Glomerular endothelial cell (primary cell): Measurements from ENCODE around the gene HSD17B4. TPM values are rescaled to one million over a fixed set of nuclear protein-coding genes. Genes with fewer than 3 reads are reported as not detected.
"Not testable (repeated sequence)": the region's sequence is repeated elsewhere in the genome, so short reads cannot be mapped to it uniquely, and the experiment has no call there.

Experiments used
- DNase-seq: peaks from one replicate; pipeline ENCODE4 v3.0.0-alpha.2; 2011; ENCODE audit warnings: low read depth, low spot score; ENCODE audit errors: extremely low read depth
- total RNA-seq: library from RNA; depleted of rRNA; stranded (reverse); fragments of >200 nt; gene quantifications from 2 replicates; pipeline ENCODE4 v1.2.3, GENCODE V29; 2015

The HSD17B4 gene
- 169 and 175 TPM in 2 replicates for total RNA-seq

GRCh38 chr5:119452373-119453039, at the start of gene HSD17B4:
Gene HSD17B4, plus strand, starts transcription at chr5:119452497. Its CDS starts 79 bp downstream, at chr5:119452576.
- DNase-seq = no peak

- DNase-seq = no peak
Measured at GRCh38 chr5:119402555-119402954, 49.7 kb upstream of the HSD17B4 start.

GRCh38 chr5:119404033-119404432, 48.3 kb upstream of the HSD17B4 start:
- no peak for DNase-seq

GRCh38 chr5:119405419-119405818, 46.9 kb upstream of the HSD17B4 start:
- no peak for DNase-seq

- no peak for DNase-seq
Measured at GRCh38 chr5:119406551-119407110, 45.7 kb upstream of the HSD17B4 start.

GRCh38 chr5:119409235-119409815, 43.0 kb upstream of the HSD17B4 start:
- DNase-seq = no peak

- DNase-seq = no peak
Measured at GRCh38 chr5:119410448-119411159, 41.7 kb upstream of the HSD17B4 start.

- DNase-seq = peak; percentile 79
Measured at GRCh38 chr5:119411361-119412278, 40.7 kb upstream of the HSD17B4 start.

GRCh38 chr5:119412279-119413227, 39.7 kb upstream of the HSD17B4 start:
- DNase-seq = no peak

GRCh38 chr5:119414124-119414734, 38.1 kb upstream of the HSD17B4 start:
- not testable (repeated sequence) for DNase-seq

- DNase-seq = no peak
Measured at GRCh38 chr5:119417891-119418605, 34.2 kb upstream of the HSD17B4 start.

GRCh38 chr5:119418606-119419100, 33.6 kb upstream of the HSD17B4 start:
- DNase-seq = no peak

- no peak for DNase-seq
Measured at GRCh38 chr5:119420169-119420568, 32.1 kb upstream of the HSD17B4 start.

GRCh38 chr5:119426057-119426456, 26.2 kb upstream of the HSD17B4 start:
- DNase-seq = no peak

GRCh38 chr5:119427060-119427459, 25.2 kb upstream of the HSD17B4 start:
- no peak for DNase-seq

- not testable (repeated sequence) for DNase-seq
Measured at GRCh38 chr5:119427596-119427995, 24.7 kb upstream of the HSD17B4 start.

- DNase-seq = not testable (repeated sequence)
Measured at GRCh38 chr5:119428166-119428565, 24.1 kb upstream of the HSD17B4 start.

GRCh38 chr5:119428574-119428973, 23.7 kb upstream of the HSD17B4 start:
- DNase-seq = not testable (repeated sequence)
